IPS-NIHi7 (cell line): Measurements from ENCODE around the gene IL21R.
"Not testable (repeated sequence)": the region's sequence is repeated elsewhere in the genome, so short reads cannot be mapped to it uniquely, and the experiment has no call there.

ENCODE experiments used
- DNase-seq: peaks from one replicate; pipeline ENCODE4 v3.0.0; 2012; ENCODE audit warnings: mixed read lengths; ENCODE audit errors: extremely low spot score

The IL21R gene

GRCh38 chr16:27400751-27401620 is 988 bp upstream of the IL21R start:
- DNase-seq = no peak

- DNase-seq = no peak
Measured at GRCh38 chr16:27402569-27402963, 592 bp downstream of the IL21R start.

- DNase-seq = no peak
Measured at GRCh38 chr16:27402964-27403600, 1.1 kb downstream of the IL21R start.

GRCh38 chr16:27403601-27403992 is 1.6 kb downstream of the IL21R start:
- no peak for DNase-seq

- DNase-seq = no peak
Measured at GRCh38 chr16:27404163-27404823, 2.3 kb downstream of the IL21R start.

GRCh38 chr16:27405546-27406451 is 3.8 kb downstream of the IL21R start:
- no peak for DNase-seq

- DNase-seq = no peak
Measured at GRCh38 chr16:27406511-27407128, 4.6 kb downstream of the IL21R start.

GRCh38 chr16:27407133-27407532 is 5.2 kb downstream of the IL21R start:
- DNase-seq = no peak

GRCh38 chr16:27408012-27408601 is 6.1 kb downstream of the IL21R start:
- no peak for DNase-seq

GRCh38 chr16:27408602-27409031 is 6.6 kb downstream of the IL21R start:
- peak; percentile 4 for DNase-seq

- DNase-seq = not testable (repeated sequence)
Measured at GRCh38 chr16:27409958-27410357, 8.0 kb downstream of the IL21R start.

GRCh38 chr16:27410761-27411160 is 8.8 kb downstream of the IL21R start:
- no peak for DNase-seq

- no peak for DNase-seq
Measured at GRCh38 chr16:27413956-27414355, 12.0 kb downstream of the IL21R start.

- DNase-seq = no peak
Measured at GRCh38 chr16:27414788-27415431, 12.9 kb downstream of the IL21R start.

- DNase-seq = no peak
Measured at GRCh38 chr16:27417047-27417671, 15.2 kb downstream of the IL21R start.

- no peak for DNase-seq
Measured at GRCh38 chr16:27421961-27422740, 20.2 kb downstream of the IL21R start.

GRCh38 chr16:27424772-27425498 is 23.0 kb downstream of the IL21R start:
- peak; percentile 3 for DNase-seq

- DNase-seq = no peak
Measured at GRCh38 chr16:27425961-27426360, 24.0 kb downstream of the IL21R start.
